ENCODE results near the gene CARD6.
"Not testable (repeated sequence)": the region's sequence is repeated elsewhere in the genome, so short reads cannot be mapped to it uniquely, and the experiment has no call there.

GRCh38 chr5:40794877-40795276 lies 46.3 kb upstream of the CARD6 start:
- not testable (repeated sequence) for TF ChIP-seq CTCF (IDR thresholded peaks at IDR 0.05; ENCODE audit: control extremely low read depth in 1 of 3, insufficient read depth in 1 of 3, low read depth in 1 of 3, low read length in 3 of 3); SP4 (IDR thresholded peaks at IDR 0.05; ENCODE audit: low read length); KDM5A (IDR thresholded peaks at IDR 0.05; ENCODE audit: low read length); ZNF274 (IDR thresholded peaks at IDR 0.05; ENCODE audit: borderline replicate concordance, extremely low read depth, low read length); MAX (IDR thresholded peaks at IDR 0.05); BRCA1 (IDR thresholded peaks at IDR 0.05; ENCODE audit: low read depth, low read length); POLR2AphosphoS5 (IDR thresholded peaks at IDR 0.05; ENCODE audit: low read depth, low read length); SP1 (IDR thresholded peaks at IDR 0.05; ENCODE audit: low read depth, low read length)

Data from H1 (cell line).